ENCODE measurements around the gene DLGAP1.

GRCh38 chr18:3626929-3627458 is 828.1 kb downstream of the DLGAP1 start:
- no peak for TF ChIP-seq CTCF (conservative IDR thresholded peaks at IDR 0.05 in 1 of 2, IDR thresholded peaks at IDR 0.05 in 1 of 2; ENCODE audit: extremely low read depth in 1 of 2, insufficient read depth in 1 of 2, low read depth in 1 of 2, low read length in 2 of 2)
- no peak for TF ChIP-seq EZH2 (IDR thresholded peaks at IDR 0.05; ENCODE audit: borderline replicate concordance, low read length)
